Thoracic aorta (tissue), 2 donors: Measurements from ENCODE around the gene IFT122. TPM values are rescaled to one million over a fixed set of nuclear protein-coding genes. Genes with fewer than 3 reads are reported as not detected.
A peak's percentile ranks its signal among the peaks of the same experiment; 100 is the strongest.
"Not testable (repeated sequence)": the region's sequence is repeated elsewhere in the genome, so short reads cannot be mapped to it uniquely, and the experiment has no call there.

Experiments used
- ATAC-seq: fragments of 150-250 bp; one replicate; pipeline ENCODE4 v1.8.0; 2017; ENCODE audit warnings: low read depth; ENCODE audit not compliant: insufficient number of reproducible peaks, low FRiP score
- DNase-seq: peaks from one replicate; pipeline ENCODE4 v3.0.0-alpha.2; 2020; ENCODE audit warnings: low spot score
- H3K27ac ChIP-seq, 2 donors: fragments of 200-600 bp; sonication (generic); 1 replicate in 1 of 2; 2 replicates in 1 of 2; pipeline ENCODE4 v1.5.1; 2016; ENCODE audit warnings: mild to moderate bottlenecking in 2 of 2, moderate library complexity in 2 of 2
- H3K27me3 ChIP-seq: fragments of 200-600 bp; sonication (generic); replicated peaks from 2 replicates; pipeline ENCODE4 v1.6.0; 2016; ENCODE audit warnings: mild to moderate bottlenecking; ENCODE audit not compliant: insufficient read depth
- H3K36me3 ChIP-seq: fragments of 200-600 bp; sonication (generic); one replicate; pipeline ENCODE4 v1.5.1; 2016
- H3K4me1 ChIP-seq, 2 donors: fragments of 200-600 bp; sonication (generic); 1 replicate in 1 of 2; 2 replicates in 1 of 2; pipeline versions ENCODE4 v1.5.1 to v1.6.0; 2016; ENCODE audit warnings: low read depth in 2 of 2, mild to moderate bottlenecking in 1 of 2; ENCODE audit not compliant: control insufficient read depth in 1 of 2
- H3K4me3 ChIP-seq: fragments of 200-600 bp; sonication (generic); 2 replicates; pipeline ENCODE4 v1.5.1; 2016; ENCODE audit warnings: mild to moderate bottlenecking
- H3K9me3 ChIP-seq: fragments of 200-600 bp; sonication (generic); 2 replicates; pipeline ENCODE4 v1.5.1; 2016
- CTCF ChIP-seq: fragments of 200-600 bp; sonication (generic); IDR thresholded peaks from one replicate; pipeline ENCODE4 v1.5.1; 2019; ENCODE audit warnings: antibody characterized with exemption
- total RNA-seq, 2 donors: library from RNA; depleted of rRNA; stranded (reverse); fragments of >200 nt; gene quantifications; one replicate each; pipeline versions ENCODE4 v1.1.0 to v1.2.3, GENCODE V29; 2016

The IFT122 gene
- total RNA-seq, 2 donors from 2014 or later: 50.1 to 61.9 TPM

DNA sequence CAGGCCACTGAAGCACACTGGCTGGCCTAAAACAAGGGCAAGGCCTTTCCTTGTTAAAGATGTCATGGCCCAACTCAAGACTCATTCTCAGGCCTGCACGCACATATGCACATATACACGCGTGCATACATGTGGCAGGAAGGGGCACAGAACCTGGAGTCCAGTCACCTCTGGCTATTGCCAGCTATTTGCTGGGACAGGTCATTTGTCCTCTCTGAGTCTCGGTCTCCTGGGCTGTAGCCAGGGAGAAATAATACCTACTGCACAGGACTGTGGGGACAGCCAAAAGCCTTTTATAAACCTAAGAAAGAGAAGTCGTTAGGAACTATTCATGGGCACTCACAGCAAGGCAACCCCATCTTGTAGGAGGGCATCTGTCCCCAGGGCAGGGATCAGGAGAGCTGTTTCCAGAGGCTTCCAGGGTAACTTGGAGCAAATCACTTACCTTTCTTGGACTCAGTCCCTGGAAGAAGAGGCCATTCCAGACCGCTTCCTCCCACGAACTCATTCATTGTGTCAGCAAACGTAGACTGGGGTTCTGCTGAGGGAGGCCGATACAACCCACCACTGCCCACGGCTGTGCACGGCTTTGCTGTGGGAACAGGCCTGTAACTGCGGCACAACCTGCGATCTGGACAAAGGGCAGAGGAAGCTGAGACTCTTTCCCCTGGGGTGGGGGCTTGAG, 47.3 kb downstream of the IFT122 start:
- no peak for TF ChIP-seq CTCF
- no peak for DNase-seq
- no peak for ATAC-seq
- Histone ChIP-seq H3K27me3 (no peaks in the 10 kb centered on the region), H3K36me3 (peaks cover 10% of the 10 kb centered on the region), H3K4me1 (peaks cover 28 to 42% of the 10 kb centered on the region in 2 donors), H3K4me3 (no peak overlapping the region), H3K27ac (peak overlapping the region; percentile 81 to 85), H3K9me3 (no peaks in the 10 kb centered on the region)

DNA sequence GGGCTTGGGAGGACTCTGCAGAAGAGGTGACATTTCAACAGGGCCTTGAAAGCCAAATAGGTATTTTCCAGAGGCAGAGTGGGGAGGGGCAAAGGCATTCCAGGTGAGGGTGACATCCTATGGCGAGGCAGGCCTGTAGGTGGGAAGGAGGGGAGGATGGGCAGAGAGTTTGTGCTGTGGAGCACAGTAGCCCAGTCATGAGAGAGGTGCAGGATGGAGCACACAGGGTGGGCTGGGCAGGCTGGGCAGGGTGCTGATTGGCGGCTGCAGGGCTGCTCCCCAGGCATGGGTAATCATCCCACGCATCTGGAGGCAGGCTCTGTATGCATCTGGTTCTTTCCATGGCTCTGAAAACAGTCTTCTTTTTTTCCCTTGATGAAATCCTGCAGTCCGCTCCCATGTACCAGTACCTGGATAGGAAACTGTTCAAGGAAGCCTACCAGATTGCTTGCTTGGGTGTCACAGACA, 47.9 kb downstream of the IFT122 start:
- not testable (repeated sequence) for H3K36me3 ChIP-seq, DNase-seq, H3K27me3 ChIP-seq, ATAC-seq, H3K4me3 ChIP-seq, H3K9me3 ChIP-seq
- H3K27ac ChIP-seq: peak overlapping the region; percentile 81 to 85
- H3K4me1 ChIP-seq: peaks cover 28 to 42% of the 10 kb centered on the region in 2 donors

DNA sequence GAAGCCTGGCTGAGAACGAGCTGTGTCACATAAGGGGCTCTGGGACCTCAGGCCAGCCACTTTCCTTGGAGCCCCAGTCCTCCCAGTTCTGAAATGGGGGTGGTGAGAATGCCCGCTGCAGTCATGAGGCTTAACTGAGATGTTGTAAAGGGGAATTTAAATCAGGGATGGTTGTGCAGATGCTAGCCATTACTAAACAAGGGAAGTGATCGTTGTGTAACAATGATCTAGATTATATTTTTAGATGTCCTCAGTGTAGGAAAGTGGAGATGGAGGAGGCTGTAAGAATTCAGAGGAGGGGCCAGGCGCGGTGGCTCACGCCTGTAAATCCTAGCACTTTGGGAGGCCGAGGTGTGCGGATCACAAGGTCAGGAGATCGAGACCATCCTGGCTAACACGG, 49.2 kb downstream of the IFT122 start:
- not testable (repeated sequence) for H3K9me3 ChIP-seq, H3K27me3 ChIP-seq, H3K27ac ChIP-seq, DNase-seq, H3K4me3 ChIP-seq, ATAC-seq, H3K36me3 ChIP-seq
- H3K4me1 ChIP-seq: peaks cover 28 to 42% of the 10 kb centered on the region in 2 donors

DNA sequence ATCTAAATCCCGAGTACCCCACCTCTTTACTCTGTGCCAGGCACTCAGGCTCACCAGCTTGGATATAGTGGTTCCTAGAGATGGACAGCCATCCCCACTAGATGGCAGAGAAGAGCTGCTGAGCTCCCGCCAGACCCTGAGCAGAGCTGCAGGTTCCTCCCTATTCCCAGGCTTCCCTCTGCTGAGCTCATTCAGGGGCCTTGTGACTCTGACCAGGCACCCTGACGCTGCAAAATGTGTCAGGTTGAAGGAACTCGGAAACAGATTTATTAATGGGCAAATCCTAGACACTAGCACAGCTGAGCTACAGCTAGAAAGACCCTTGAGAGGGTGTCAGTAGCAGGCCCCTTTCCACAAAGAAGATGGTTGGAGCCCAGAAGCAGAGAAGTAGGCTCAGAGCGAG, 50.2 kb downstream of the IFT122 start:
- ATAC-seq (peak; percentile 90), DNase-seq (peak; percentile 62)
- H3K4me3 ChIP-seq: no peak overlapping the region
- no peaks in the 10 kb centered on the region for H3K27me3 ChIP-seq
- no peaks in the 10 kb centered on the region for H3K9me3 ChIP-seq
- peaks cover 5% of the 10 kb centered on the region for H3K36me3 ChIP-seq
- peak overlapping the region; percentile 70 to 85 for H3K27ac ChIP-seq
- peaks cover 25 to 39% of the 10 kb centered on the region in 2 donors for H3K4me1 ChIP-seq
- TF ChIP-seq CTCF: peak; percentile 79

DNA sequence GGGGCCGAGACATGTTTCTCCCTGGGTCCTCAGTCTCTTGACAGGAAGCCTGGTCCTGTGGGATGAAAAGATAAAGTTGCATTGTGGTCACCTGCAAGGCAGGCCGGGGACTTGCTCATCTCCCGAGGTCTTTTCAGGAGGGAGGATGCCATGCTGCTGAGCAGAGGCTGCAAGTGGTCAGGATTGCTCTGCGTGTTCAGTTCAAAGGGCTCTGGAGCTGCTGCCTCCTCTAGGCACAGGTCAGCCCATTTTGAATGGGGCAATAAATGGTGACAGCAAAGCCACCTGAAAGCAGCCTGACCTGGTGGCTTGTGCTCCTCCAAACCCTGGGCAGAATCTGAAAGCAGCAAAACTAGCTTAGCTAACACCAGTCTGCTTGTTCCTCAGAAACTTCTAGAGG, 51.1 kb downstream of the IFT122 start:
- not testable (repeated sequence) for DNase-seq, H3K4me3 ChIP-seq, H3K27me3 ChIP-seq, H3K36me3 ChIP-seq, ATAC-seq, H3K9me3 ChIP-seq
- Histone ChIP-seq H3K27ac (peak overlapping the region; percentile 70 to 85), H3K4me1 (peaks cover 21 to 34% of the 10 kb centered on the region in 2 donors)

GRCh38 chr3:129491794-129492193, 51.8 kb downstream of the IFT122 start:
- H3K4me3 ChIP-seq: no peak overlapping the region
- peaks cover 17 to 27% of the 10 kb centered on the region in 2 donors for H3K4me1 ChIP-seq
- no peak for TF ChIP-seq CTCF
- peaks cover 6% of the 10 kb centered on the region for H3K36me3 ChIP-seq
- H3K9me3 ChIP-seq: no peaks in the 10 kb centered on the region
- DNase-seq: no peak
- no peak for ATAC-seq
- no peak overlapping the region for H3K27ac ChIP-seq
- H3K27me3 ChIP-seq: no peaks in the 10 kb centered on the region
